Lower leg skin (tissue), 3 donors: ENCODE results near the gene GTF2F2.

Experiments
- POLR2A ChIP-seq, 2 donors: fragments of 450-650 bp; IDR thresholded peaks; one replicate each; pipeline ENCODE4 v1.6.1; 2016 to 2017; ENCODE audit warnings: antibody characterized with exemption in 2 of 2, mild to moderate bottlenecking in 1 of 2, moderate library complexity in 1 of 2
- TF ChIP-seq, protein P1 (sequence below), 3 donors: fragments of 450-650 bp; IDR thresholded peaks; one replicate each; pipeline ENCODE4 v1.5.1; 2016; ENCODE audit warnings: antibody characterized with exemption in 3 of 3, mild to moderate bottlenecking in 3 of 3, moderate library complexity in 2 of 3

DNA sequence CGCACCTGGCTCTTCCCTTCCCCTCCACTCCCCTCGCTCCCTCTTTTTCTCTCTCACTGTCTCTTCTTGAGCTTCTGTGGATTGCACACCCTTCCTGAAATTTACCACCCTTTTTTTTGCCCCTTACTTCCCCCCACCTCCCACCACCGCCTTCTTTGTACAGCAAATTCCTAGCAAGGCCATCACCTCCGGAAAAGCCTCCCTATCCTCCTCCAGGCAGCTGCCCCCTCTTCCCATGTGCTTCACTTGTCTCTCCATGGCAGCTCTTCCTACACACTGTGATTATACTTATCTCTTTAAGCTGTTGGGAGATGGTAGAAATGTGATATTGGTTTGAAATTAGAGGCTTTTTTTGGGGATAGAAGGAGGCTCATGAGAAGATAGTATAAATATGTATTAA is 108.9 kb downstream of the GTF2F2 start:
- TF ChIP-seq POLR2A (IDR thresholded peaks at IDR 0.05) = no peak
- TF ChIP-seq, protein P1, sequence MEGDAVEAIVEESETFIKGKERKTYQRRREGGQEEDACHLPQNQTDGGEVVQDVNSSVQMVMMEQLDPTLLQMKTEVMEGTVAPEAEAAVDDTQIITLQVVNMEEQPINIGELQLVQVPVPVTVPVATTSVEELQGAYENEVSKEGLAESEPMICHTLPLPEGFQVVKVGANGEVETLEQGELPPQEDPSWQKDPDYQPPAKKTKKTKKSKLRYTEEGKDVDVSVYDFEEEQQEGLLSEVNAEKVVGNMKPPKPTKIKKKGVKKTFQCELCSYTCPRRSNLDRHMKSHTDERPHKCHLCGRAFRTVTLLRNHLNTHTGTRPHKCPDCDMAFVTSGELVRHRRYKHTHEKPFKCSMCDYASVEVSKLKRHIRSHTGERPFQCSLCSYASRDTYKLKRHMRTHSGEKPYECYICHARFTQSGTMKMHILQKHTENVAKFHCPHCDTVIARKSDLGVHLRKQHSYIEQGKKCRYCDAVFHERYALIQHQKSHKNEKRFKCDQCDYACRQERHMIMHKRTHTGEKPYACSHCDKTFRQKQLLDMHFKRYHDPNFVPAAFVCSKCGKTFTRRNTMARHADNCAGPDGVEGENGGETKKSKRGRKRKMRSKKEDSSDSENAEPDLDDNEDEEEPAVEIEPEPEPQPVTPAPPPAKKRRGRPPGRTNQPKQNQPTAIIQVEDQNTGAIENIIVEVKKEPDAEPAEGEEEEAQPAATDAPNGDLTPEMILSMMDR (IDR thresholded peaks at IDR 0.05) = no peak
